ENCODE measurements around the gene VPS16.

VPS16 gene

DNA sequence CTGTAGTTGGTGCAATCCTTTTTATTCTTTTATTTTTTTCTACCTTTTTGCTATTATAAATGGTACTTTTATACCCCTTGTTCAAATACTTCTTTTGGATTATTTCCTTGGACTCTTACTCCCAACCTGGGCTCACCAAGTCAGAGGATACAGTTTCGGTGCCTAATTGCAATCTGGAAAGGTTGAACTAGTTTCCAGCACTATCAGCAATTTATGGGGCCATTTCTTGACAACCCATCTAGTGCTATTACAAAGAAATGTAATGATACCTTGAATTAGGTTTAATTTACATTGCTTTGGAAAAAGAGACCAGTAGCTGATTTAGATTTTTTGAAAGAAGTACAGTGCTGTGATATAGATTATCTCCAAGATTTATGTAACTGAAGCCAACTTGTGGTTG, 38.0 kb downstream of the VPS16 start:
- no peak overlapping the region for H3K27ac ChIP-seq
- TF ChIP-seq ZFX (IDR thresholded peaks at IDR 0.05; ENCODE audit: borderline replicate concordance): no peak
- TF ChIP-seq, protein P1, sequence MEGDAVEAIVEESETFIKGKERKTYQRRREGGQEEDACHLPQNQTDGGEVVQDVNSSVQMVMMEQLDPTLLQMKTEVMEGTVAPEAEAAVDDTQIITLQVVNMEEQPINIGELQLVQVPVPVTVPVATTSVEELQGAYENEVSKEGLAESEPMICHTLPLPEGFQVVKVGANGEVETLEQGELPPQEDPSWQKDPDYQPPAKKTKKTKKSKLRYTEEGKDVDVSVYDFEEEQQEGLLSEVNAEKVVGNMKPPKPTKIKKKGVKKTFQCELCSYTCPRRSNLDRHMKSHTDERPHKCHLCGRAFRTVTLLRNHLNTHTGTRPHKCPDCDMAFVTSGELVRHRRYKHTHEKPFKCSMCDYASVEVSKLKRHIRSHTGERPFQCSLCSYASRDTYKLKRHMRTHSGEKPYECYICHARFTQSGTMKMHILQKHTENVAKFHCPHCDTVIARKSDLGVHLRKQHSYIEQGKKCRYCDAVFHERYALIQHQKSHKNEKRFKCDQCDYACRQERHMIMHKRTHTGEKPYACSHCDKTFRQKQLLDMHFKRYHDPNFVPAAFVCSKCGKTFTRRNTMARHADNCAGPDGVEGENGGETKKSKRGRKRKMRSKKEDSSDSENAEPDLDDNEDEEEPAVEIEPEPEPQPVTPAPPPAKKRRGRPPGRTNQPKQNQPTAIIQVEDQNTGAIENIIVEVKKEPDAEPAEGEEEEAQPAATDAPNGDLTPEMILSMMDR (IDR thresholded peaks at IDR 0.05): no peak

DNA sequence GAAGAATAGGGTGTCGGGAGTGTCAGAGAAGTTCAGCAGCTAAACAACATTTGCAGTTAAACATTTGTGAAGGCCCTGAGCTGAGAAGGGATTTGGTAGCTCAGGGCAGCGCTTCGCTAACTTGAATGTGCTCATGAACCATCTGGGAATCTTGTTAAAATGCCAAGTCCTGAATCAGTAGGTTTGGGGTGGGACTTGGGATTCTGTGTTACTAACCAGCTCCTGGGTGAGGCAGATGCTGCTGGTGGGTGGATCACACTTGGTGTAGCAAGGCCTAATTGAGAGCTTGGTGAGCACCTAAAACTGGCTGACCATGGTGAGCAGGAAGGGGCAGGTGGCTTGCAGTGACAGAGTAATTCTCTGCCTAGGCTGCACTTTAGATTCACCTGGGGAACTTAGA, 38.6 kb downstream of the VPS16 start:
- H3K27ac ChIP-seq: no peak overlapping the region
- TF ChIP-seq, protein P1 (IDR thresholded peaks at IDR 0.05): no peak
- no peak for TF ChIP-seq ZFX (IDR thresholded peaks at IDR 0.05; ENCODE audit: borderline replicate concordance)

DNA sequence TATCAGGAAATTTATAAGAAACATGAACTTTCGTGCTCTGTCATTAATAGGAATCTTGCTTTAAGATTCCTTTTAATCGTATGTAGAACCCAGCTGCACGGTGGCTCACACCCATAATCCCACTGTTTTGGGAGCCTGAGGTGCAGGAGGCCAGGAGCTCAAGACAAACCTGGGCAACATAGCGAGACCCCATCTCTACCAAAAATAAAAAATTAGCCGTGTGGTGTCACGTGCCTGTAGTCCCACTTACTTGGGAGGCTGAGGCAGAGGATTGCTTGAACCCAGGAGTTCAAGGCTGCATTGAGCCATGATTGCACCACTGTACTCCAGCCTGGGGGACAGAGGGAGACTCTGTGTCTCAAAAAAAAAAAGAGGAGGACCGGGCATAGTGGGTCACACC, 40.1 kb downstream of the VPS16 start:
- TF ChIP-seq, protein P1 (IDR thresholded peaks at IDR 0.05): no peak

DNA sequence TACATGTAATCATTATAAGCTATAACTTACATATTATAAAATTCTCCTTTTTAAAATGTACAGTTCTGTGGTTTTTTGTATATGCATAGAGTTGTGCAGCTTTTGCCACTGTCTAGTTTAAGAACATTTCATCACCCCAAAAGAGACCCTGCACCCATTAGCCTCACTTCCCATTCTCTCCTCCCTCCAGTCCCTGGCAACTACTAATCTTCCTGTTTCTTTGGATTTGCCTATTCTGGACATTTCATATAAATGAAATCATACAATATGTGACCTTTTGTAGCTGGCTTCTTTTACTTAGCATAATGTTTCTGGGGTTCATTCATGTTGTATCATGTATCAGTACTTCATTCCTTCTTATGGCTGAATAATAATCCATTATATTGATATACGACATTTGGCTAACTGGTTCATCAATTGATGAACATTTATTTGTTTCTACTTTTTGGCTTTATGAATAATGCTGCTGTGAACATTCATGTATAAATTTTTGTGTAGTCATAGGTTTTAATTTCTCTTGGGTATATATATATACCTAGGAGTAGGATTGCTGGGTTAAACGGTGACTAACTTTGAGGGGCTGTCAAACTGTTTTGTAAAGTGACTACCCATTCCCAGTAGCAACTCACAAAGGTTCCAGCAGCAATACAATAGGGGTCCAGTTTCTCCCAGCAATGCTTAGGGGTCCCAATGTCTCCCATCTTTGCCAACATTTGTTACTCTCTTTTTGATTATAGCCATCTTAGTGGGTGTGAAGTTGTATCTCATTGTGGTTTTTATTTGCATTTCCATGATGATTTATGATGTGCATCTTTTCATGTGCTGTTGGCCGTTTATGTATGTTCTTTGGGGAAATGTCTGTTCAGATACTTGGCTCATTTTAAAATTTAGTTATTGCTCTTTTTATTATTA, 43.4 kb downstream of the VPS16 start:
- TF ChIP-seq, protein P1 (IDR thresholded peaks at IDR 0.05): no peak
- TF ChIP-seq ZFX (IDR thresholded peaks at IDR 0.05; ENCODE audit: borderline replicate concordance): no peak
- H3K27ac ChIP-seq: no peak overlapping the region

More for the DNA sequence above, 40.1 kb downstream of the VPS16 start:
- H3K27ac ChIP-seq: no peak overlapping the region

DNA sequence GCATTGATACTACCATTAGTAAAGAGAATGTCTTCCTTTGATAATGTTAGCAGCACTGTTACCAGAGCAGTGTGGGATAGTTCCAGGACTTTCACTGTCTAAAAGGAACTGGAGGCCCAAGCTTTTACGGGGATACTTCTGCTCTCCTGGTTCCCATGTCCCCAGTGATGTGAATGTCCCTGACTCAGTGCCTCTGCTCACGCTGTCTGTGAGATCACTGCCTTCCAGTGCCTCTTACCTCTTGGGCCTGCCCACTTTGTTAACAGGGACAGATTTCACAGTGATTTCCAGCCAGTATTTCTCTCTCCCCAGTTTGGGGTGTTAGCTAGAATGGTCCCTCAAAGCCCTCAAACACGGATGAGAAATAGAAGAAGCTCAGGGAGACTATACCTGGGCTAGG, 47.2 kb downstream of the VPS16 start:
- no peak overlapping the region for H3K27ac ChIP-seq
- TF ChIP-seq, protein P1 (IDR thresholded peaks at IDR 0.05): no peak
- no peak for TF ChIP-seq ZFX (IDR thresholded peaks at IDR 0.05; ENCODE audit: borderline replicate concordance)

DNA sequence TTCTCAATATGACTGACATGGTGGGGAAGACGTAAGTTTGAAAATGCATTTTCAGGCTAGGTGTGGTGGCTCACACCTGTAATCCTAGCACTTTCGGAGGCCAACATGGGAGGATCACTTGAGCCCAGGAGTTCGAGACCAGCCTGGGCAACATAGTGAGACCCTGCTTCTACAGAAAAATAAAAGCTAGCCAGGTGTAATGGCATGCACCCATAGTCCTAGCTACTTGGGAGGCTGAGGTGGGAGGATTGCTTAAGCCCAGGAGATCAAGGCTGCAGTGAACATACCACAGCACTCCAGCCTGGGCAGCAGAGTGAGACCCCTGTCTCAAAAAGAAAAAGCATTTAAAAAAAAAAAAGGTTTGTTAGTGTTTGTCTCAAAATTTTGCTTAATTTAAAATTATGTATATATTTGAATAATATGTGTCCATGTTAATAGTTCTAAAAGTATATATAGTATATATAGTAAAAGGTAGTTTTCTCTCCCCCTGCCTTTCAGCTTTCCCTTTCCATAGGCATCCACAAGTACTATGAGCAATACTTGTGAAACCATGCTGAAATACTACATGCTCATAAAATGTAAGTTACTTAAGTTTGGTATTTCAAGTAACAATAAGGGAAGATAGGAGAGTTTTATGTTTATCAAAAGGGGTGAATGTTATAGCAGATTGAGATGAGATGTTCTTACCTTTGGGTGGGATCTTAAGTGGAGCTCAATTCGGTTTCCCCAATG, 47.8 kb downstream of the VPS16 start:
- H3K27ac ChIP-seq: no peak overlapping the region
- no peak for TF ChIP-seq ZFX (IDR thresholded peaks at IDR 0.05; ENCODE audit: borderline replicate concordance)
- TF ChIP-seq, protein P1 (IDR thresholded peaks at IDR 0.05): no peak

DNA sequence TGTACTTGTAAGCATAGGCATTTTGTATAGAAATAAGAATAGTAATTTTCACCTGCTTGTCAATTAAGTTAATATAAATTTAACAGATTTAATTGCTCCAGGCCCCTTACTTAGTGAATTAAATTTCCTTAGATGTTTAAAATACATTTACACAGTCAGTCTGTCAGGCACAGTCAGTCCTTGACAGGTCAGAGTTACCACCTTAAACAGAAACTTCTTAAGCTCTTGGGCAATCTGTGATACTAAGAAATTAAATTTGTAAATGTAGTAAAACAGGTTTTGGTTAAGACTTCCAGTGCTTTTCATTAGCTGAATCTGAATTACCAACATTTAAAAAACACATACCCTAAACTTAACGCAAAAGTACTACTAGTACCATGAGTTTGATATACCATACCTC, 48.7 kb downstream of the VPS16 start:
- no peak overlapping the region for H3K27ac ChIP-seq
- TF ChIP-seq, protein P1 (IDR thresholded peaks at IDR 0.05): no peak
- TF ChIP-seq ZFX (IDR thresholded peaks at IDR 0.05; ENCODE audit: borderline replicate concordance): no peak
